ENCODE results near the gene GNAZ.

- no peak for TF ChIP-seq EZH2 (IDR thresholded peaks at IDR 0.05; ENCODE audit: borderline replicate concordance, insufficient read depth, low read depth, low read length, poor library complexity, severe bottlenecking)
- TF ChIP-seq CTCF (IDR thresholded peaks at IDR 0.05) = no peak
Measured at GRCh38 chr22:23154461-23154860, 84.1 kb downstream of the GNAZ start.

All from B cell (primary cell).